CD4-positive, CD25-positive, alpha-beta regulatory T cell (primary cell): ENCODE results near the gene TSEN34. TPM values are rescaled to one million over a fixed set of nuclear protein-coding genes. Genes with fewer than 3 reads are reported as not detected.
A peak's percentile ranks its signal among the peaks of the same experiment; 100 is the strongest.
"Not testable (repeated sequence)": the region's sequence is repeated elsewhere in the genome, so short reads cannot be mapped to it uniquely, and the experiment has no call there.

Source experiments
- ATAC-seq, 2 donors: fragments of 150-1000 bp; cut with Tn5 transposase; one replicate each; pipeline ENCODE4 v1.10.0; 2021; ENCODE audit warnings: low read depth in 2 of 2, moderate number of reproducible peaks in 2 of 2, moderate library complexity in 1 of 2
- DNase-seq, 3 donors: peaks; one replicate each; pipeline versions ENCODE4 v3.0.0 to v3.0.0-alpha.2; 2012 to 2022; ENCODE audit warnings: mixed read lengths in 1 of 3
- H3K27ac ChIP-seq: one replicate; pipeline ENCODE4 v1.7.0; 2013; ENCODE audit warnings: mild to moderate bottlenecking, low read length; ENCODE audit not compliant: insufficient read depth, poor library complexity, severe bottlenecking
- H3K27me3 ChIP-seq: one replicate; pipeline ENCODE4 v1.7.0; 2013; ENCODE audit warnings: low read length; ENCODE audit not compliant: control insufficient read depth, insufficient read depth
- H3K36me3 ChIP-seq: one replicate; pipeline ENCODE4 v1.7.0; 2013; ENCODE audit warnings: mild to moderate bottlenecking, low read length, moderate library complexity; ENCODE audit not compliant: control insufficient read depth, insufficient read depth
- H3K4me1 ChIP-seq: 2 replicates; pipeline ENCODE4 v1.7.0; 2013; ENCODE audit warnings: mild to moderate bottlenecking, low read length; ENCODE audit not compliant: insufficient read depth, control insufficient read depth, poor library complexity, severe bottlenecking
- H3K4me3 ChIP-seq: one replicate; pipeline ENCODE4 v1.7.0; 2013; ENCODE audit warnings: low read depth, mild to moderate bottlenecking, low read length, moderate library complexity
- H3K9me3 ChIP-seq, 2 experiments: 1 replicate in 1 of 2; 2 replicates in 1 of 2; pipeline ENCODE4 v1.7.0; 2013; ENCODE audit warnings: low read length in 2 of 2, mild to moderate bottlenecking in 1 of 2, moderate library complexity in 1 of 2; ENCODE audit not compliant: control insufficient read depth in 2 of 2
- H3K27ac Mint-ChIP-seq, 3 donors: one replicate each; pipeline ENCODE4 v1.8.0; 2020 to 2022; ENCODE audit warnings: mild to moderate bottlenecking in 3 of 3, mixed read lengths in 3 of 3, moderate library complexity in 2 of 3
- H3K27me3 Mint-ChIP-seq: one replicate; pipeline ENCODE4 v1.8.0; 2022; ENCODE audit warnings: mild to moderate bottlenecking, mixed read lengths
- H3K36me3 Mint-ChIP-seq: one replicate; pipeline ENCODE4 v1.8.0; 2020; ENCODE audit warnings: mixed read lengths
- H3K4me1 Mint-ChIP-seq, 4 donors: one replicate each; pipeline ENCODE4 v1.8.0; 2020 to 2022; ENCODE audit warnings: mixed read lengths in 4 of 4, mild to moderate bottlenecking in 1 of 4
- H3K4me3 Mint-ChIP-seq, 4 donors: one replicate each; pipeline ENCODE4 v1.8.0; 2020 to 2022; ENCODE audit warnings: mild to moderate bottlenecking in 4 of 4, mixed read lengths in 4 of 4, moderate library complexity in 3 of 4
- H3K9me3 Mint-ChIP-seq, 7 donors: one replicate each; pipeline ENCODE4 v1.8.0; 2020 to 2022; ENCODE audit warnings: mixed read lengths in 7 of 7, mild to moderate bottlenecking in 3 of 7, moderate library complexity in 2 of 7
- polyA plus RNA-seq, 4 donors: library from polyadenylated mRNA; unstranded; fragments of 300-500 nt; fragmentation: Illumina TruSeq; gene quantifications; one replicate each; pipeline ENCODE4 v1.2.3, GENCODE V29; 2021
- total RNA-seq: library from RNA; stranded (reverse); gene quantifications from one replicate; pipeline ENCODE4 v1.2.3, GENCODE V29; 2022

The TSEN34 gene
- total and polyA plus RNA-seq, 5 donors from 2014 or later: 10.1 to 55.5 (median 44.3) TPM

- no peaks in the 10 kb centered on the region for H3K27me3 ChIP-seq
- H3K36me3 ChIP-seq: peaks cover 61% of the 10 kb centered on the region
- H3K4me3 ChIP-seq: peak overlapping the region; percentile 20
- peaks cover 0 to 1% (median 0%) of the 10 kb centered on the region in 7 donors for H3K9me3 Mint-ChIP-seq
- H3K4me3 Mint-ChIP-seq: peak overlapping the region in 3 of 4 donors; percentile 65 to 96 (median 74)
- H3K27me3 Mint-ChIP-seq: no peaks in the 10 kb centered on the region
- H3K9me3 ChIP-seq: no peaks in the 10 kb centered on the region
- no peak overlapping the region for H3K27ac ChIP-seq
- H3K4me1 ChIP-seq: peaks cover 74% of the 10 kb centered on the region
- H3K4me1 Mint-ChIP-seq: peaks cover 7 to 93% (median 54%) of the 10 kb centered on the region in 4 donors
- H3K27ac Mint-ChIP-seq: peak overlapping the region in 2 of 3 donors; percentile 57 to 59
- no peak for ATAC-seq
- H3K36me3 Mint-ChIP-seq: peaks cover 41% of the 10 kb centered on the region
- DNase-seq: no peak
Observed at GRCh38 chr19:54204767-54205468, 13.8 kb downstream of the TSEN34 start.

GRCh38 chr19:54206030-54206830, 15.1 kb downstream of the TSEN34 start:
- no peaks in the 10 kb centered on the region for H3K9me3 ChIP-seq
- H3K27ac ChIP-seq: no peak overlapping the region
- Mint-ChIP-seq H3K4me1 (peaks cover 0 to 97% (median 62%) of the 10 kb centered on the region in 4 donors), H3K36me3 (peaks cover 42% of the 10 kb centered on the region), H3K4me3 (peak overlapping the region in 2 of 4 donors; percentile 38), H3K9me3 (peaks cover 0 to 2% (median 0%) of the 10 kb centered on the region in 7 donors), H3K27ac (peak overlapping the region in 1 of 3 donors; percentile 20), H3K27me3 (no peaks in the 10 kb centered on the region)
- peaks cover 61% of the 10 kb centered on the region for H3K36me3 ChIP-seq
- H3K27me3 ChIP-seq: no peaks in the 10 kb centered on the region
- DNase-seq: no peak
- H3K4me3 ChIP-seq: no peak overlapping the region
- no peak for ATAC-seq
- H3K4me1 ChIP-seq: peaks cover 75% of the 10 kb centered on the region

DNA sequence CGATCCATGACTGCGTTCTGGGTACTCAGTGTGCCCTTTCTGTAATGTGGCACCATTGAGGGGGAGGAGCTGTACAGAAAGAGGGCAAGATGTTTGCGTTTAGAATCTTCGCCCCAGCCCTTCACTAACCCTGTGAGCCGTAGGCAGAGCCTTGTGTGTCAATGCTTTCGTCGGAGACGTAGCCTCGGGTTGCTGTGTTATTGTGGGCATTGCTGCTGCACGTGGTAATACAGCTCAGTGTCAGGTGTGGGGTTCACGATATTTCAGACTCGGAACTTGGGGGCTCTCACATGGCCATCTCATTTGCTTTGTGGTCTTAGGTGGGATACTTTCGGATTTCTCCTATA, 15.7 kb downstream of the TSEN34 start:
- H3K4me3 ChIP-seq: no peak overlapping the region
- H3K4me1 ChIP-seq: peaks cover 70% of the 10 kb centered on the region
- no peaks in the 10 kb centered on the region for H3K9me3 ChIP-seq
- ATAC-seq (no peak), DNase-seq (no peak)
- peak overlapping the region in 1 of 4 donors; percentile 38 for H3K4me3 Mint-ChIP-seq
- H3K27me3 ChIP-seq: no peaks in the 10 kb centered on the region
- peaks cover 42% of the 10 kb centered on the region for H3K36me3 Mint-ChIP-seq
- H3K36me3 ChIP-seq: peaks cover 61% of the 10 kb centered on the region
- H3K9me3 Mint-ChIP-seq: peaks cover 0 to 2% (median 0%) of the 10 kb centered on the region in 7 donors
- H3K27me3 Mint-ChIP-seq: no peaks in the 10 kb centered on the region
- H3K27ac ChIP-seq: no peak overlapping the region
- H3K27ac Mint-ChIP-seq: peak overlapping the region in 1 of 3 donors; percentile 20
- peaks cover 0 to 93% (median 59%) of the 10 kb centered on the region in 4 donors for H3K4me1 Mint-ChIP-seq

- H3K9me3 ChIP-seq, H3K4me3 ChIP-seq, H3K27me3 ChIP-seq, H3K27ac ChIP-seq, H3K27me3 Mint-ChIP-seq, ATAC-seq, DNase-seq, H3K9me3 Mint-ChIP-seq: not testable (repeated sequence)
- H3K4me1 Mint-ChIP-seq: peaks cover 0 to 89% (median 57%) of the 10 kb centered on the region in 4 donors
- H3K36me3 Mint-ChIP-seq: peaks cover 39% of the 10 kb centered on the region
- Histone ChIP-seq H3K36me3 (peaks cover 58% of the 10 kb centered on the region), H3K4me1 (peaks cover 66% of the 10 kb centered on the region)
- peak overlapping the region in 2 of 4 donors; percentile 7 to 48 for H3K4me3 Mint-ChIP-seq
- peak overlapping the region in 1 of 3 donors; percentile 72 for H3K27ac Mint-ChIP-seq
Observed at GRCh38 chr19:54207193-54207592, 16.1 kb downstream of the TSEN34 start.

DNA sequence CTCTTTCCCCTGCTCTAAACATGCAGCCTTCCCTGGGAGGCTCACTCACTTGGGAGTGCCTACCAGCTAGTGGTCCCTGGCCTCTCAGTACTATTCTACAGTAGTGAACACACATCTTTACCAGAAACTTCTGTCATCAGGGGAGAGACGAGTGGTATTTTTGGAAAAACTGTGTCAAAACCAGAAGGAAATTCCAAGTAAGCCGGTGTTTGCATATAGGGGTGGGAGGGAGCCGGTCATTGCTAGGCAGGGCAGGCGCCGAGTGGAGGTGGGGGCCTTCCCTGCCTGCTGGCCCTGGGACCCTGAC, 16.5 kb downstream of the TSEN34 start:
- no peak for ATAC-seq
- no peaks in the 10 kb centered on the region for H3K9me3 ChIP-seq
- peaks cover 35% of the 10 kb centered on the region for H3K36me3 Mint-ChIP-seq
- DNase-seq: no peak
- no peak overlapping the region for H3K4me3 ChIP-seq
- peak overlapping the region in 2 of 4 donors; percentile 7 to 48 for H3K4me3 Mint-ChIP-seq
- H3K27me3 Mint-ChIP-seq: no peaks in the 10 kb centered on the region
- no peak overlapping the region for H3K27ac ChIP-seq
- H3K36me3 ChIP-seq: peaks cover 53% of the 10 kb centered on the region
- H3K27me3 ChIP-seq: no peaks in the 10 kb centered on the region
- peaks cover 0 to 2% (median 0%) of the 10 kb centered on the region in 7 donors for H3K9me3 Mint-ChIP-seq
- H3K27ac Mint-ChIP-seq: peak overlapping the region; percentile 65 to 89 (median 72)
- peaks cover 61% of the 10 kb centered on the region for H3K4me1 ChIP-seq
- H3K4me1 Mint-ChIP-seq: peaks cover 0 to 85% (median 54%) of the 10 kb centered on the region in 4 donors

- Histone ChIP-seq H3K4me3 (no peak overlapping the region), H3K27me3 (no peaks in the 10 kb centered on the region), H3K36me3 (peaks cover 48% of the 10 kb centered on the region), H3K9me3 (no peaks in the 10 kb centered on the region), H3K27ac (no peak overlapping the region), H3K4me1 (peaks cover 56% of the 10 kb centered on the region)
- Mint-ChIP-seq H3K27ac (peak overlapping the region; percentile 65 to 89 (median 75)), H3K27me3 (no peaks in the 10 kb centered on the region), H3K36me3 (peaks cover 32% of the 10 kb centered on the region), H3K9me3 (peaks cover 0 to 2% (median 0%) of the 10 kb centered on the region in 7 donors), H3K4me3 (peak overlapping the region in 3 of 4 donors; percentile 48 to 73 (median 70)), H3K4me1 (peaks cover 0 to 81% (median 51%) of the 10 kb centered on the region in 4 donors)
- ATAC-seq: peak; percentile 6 to 10
- no peak for DNase-seq
Observed at GRCh38 chr19:54207983-54208783, 17.1 kb downstream of the TSEN34 start.

- H3K27me3 Mint-ChIP-seq: no peaks in the 10 kb centered on the region
- H3K36me3 ChIP-seq: peaks cover 42% of the 10 kb centered on the region
- H3K36me3 Mint-ChIP-seq: peaks cover 32% of the 10 kb centered on the region
- no peak for DNase-seq
- no peak overlapping the region for H3K4me3 ChIP-seq
- H3K9me3 Mint-ChIP-seq: peaks cover 0 to 2% (median 0%) of the 10 kb centered on the region in 7 donors
- no peak overlapping the region for H3K27ac ChIP-seq
- no peaks in the 10 kb centered on the region for H3K9me3 ChIP-seq
- no peaks in the 10 kb centered on the region for H3K27me3 ChIP-seq
- peak overlapping the region in 1 of 3 donors; percentile 75 for H3K27ac Mint-ChIP-seq
- peaks cover 0 to 75% (median 50%) of the 10 kb centered on the region in 4 donors for H3K4me1 Mint-ChIP-seq
- H3K4me1 ChIP-seq: peaks cover 50% of the 10 kb centered on the region
- H3K4me3 Mint-ChIP-seq: peak overlapping the region in 1 of 4 donors; percentile 70
- ATAC-seq: no peak
Observed at GRCh38 chr19:54208784-54209057, 17.6 kb downstream of the TSEN34 start.
